Activated gamma-delta T cell treated with Interleukin-2 at 50 U/mL for 16 hours (primary cell): ENCODE data around the gene LAYN.

Experiments
- DNase-seq: peaks from one replicate; pipeline ENCODE4 v3.0.0-alpha.2; 2020

LAYN gene

DNA sequence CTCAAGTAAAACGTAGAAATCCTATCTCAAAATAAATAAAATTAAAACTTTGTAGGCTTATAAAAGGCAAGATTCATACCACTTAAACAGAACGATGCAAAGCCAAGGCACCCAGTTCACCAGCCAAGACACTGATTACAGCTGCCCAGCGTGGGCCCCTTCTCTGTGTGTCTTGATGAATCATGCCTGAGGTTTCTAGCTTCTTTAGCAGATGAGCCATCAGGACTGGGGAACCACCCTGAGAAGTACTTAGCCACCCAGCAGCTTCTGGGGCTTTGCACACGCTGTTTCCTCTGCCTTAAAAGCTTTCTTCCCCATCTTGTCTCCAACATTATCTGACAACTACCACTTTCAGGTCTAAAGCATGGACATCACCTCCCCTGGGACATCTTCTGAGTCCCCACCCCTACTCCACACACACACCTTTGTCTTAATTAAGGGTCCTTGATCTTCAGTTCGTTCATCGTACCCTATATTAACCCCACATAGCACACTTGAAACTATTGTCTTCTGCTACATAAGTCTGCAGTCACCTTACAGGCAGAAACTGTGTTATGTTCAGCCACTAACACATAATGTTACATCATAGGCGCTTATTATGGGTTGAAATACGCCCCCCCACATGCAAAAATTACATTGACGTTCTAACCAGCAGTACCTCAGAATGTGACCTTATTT lies 8.7 kb upstream of the LAYN start:
- DNase-seq: peak; percentile 51

DNA sequence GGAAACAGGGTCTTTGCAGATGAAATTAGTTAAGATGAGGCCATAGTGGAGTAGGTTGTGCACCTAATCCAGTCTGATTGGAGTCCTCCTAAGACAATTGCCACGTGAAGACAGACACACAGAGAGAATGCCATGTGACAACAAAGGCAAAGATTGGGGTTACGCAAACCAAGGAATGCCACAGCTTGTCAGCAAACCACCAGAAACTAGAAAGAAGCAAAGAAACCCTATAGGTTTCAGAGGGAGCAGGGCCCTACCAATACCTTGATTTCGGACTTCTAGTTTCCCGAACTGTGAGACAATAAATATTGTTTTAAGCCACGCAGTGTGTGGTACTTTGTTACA lies 8.2 kb upstream of the LAYN start:
- no peak for DNase-seq

DNA sequence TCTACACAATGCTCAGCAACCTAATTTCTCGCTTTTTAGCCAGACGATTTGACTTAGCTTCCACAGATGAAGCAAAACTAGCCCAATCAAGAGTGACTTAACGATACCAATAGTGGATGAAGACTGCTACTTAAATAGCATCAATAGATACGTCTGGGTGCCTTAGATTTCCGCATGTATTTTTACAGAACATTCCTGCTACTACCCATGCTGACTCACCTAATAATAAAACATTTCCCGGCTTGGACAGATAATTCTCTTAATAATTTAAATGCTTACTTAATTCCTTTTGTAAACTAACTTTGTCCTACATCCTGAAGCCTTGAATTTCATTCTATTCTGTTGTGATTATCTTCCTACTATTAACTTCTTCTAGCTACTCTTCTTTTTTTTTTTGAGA lies 5.2 kb upstream of the LAYN start:
- DNase-seq: no peak

DNA sequence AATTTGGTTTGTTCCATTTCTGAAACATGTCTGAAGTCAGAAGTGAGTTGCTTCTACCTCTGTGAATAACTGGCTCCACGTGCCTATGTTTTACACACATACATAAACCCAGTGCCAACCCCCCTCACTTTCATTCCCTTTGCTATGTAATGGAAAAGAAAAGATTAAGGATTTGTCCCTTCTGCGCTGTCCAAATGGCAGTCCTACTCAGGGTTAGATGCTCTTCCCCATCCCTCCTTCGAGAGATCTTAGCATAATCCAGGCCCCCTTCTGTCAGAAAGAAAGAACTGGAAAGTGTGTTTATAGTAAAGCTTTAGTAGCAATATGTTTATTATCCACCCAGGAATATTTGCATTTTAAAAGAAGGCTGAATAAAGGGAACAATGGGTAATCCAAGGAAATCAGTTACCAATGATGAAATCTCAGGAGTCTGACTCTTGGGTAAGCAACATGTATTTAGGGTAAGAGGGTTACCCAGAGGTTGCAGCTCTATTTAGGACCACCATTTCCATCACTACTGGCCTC lies 3.1 kb upstream of the LAYN start:
- DNase-seq: no peak

DNA sequence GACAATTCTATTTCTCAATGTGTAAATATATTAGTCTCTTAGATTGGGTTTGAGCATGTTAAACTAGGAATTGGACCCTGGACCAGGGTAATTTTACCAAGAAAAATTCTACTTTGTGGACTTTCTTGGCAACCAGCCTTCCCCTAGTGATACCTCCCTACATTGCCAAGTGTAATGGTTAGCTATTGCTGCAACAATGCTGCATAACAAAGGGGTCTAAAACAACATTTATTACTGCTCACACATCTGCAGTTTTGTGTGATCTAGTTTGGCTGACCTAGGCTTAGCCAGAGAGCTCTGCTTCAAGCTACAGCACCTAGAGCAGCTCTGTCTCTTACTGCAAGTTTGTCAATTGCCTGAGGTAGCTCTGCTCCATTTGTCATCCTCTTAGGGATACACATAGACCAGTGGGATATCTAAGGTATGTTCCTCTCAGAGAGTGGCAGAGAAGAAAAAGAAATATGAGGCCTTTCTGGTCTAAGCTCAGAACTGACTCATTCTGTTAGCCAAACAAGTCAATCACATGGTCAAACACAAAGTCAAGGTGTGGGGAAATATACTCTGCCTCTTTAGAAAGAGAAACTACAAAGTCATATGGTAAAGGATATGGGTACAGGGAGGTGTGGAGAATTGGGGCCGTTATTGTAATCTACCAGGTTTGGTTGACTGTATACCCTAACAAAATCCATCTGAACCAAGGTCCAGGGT lies 2.0 kb upstream of the LAYN start:
- DNase-seq: no peak

DNA sequence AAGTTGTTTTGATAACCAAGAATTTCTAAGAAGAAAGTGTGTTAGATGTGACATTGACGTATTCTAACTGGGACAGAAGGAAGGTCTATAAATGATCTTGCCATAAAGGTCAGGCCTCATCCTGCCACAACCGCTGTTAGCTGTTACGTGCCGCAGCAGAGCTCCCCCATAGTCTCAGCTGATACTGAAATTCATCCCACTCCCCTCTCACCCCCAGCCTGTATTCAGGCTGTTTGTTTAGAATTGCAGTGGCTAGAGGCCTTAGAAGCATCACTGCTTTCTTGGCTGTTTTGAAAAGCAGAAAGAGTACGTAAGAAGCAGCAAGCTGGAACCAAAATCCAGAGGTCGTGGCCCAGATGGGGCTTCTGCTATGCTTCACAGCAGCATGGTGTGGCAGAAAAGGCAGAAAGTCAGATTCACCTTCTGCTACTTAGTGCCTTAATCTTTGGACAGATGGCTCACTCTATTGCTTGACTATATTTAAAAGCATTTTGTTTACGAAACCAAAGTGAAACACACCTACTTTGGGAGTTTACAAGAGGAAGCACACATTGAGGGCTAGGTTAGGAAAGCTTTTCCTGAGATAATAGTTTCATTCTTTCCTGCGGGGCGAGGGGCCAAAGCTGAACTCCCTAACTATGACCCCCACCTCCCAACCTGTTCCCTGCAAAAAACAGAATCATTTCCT lies 950 bp upstream of the LAYN start:
- DNase-seq: peak; percentile 25

DNA sequence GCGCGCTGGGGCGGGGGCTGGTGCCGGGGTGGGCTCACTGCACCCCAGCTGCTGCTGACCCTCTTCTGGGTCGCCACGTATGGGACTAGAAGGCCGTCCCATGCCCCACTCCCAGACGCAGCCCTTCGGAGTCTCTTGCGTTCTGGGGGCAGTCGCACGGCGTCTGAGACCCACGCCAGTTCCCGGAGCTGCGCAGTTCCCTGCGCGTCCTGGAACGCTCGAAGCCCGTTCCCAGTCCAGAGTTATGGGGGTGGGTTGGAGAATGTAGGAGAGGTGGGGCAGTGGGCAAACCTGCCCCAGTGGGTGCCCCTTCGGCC lies 375 bp downstream of the LAYN start:
- no peak for DNase-seq

DNA sequence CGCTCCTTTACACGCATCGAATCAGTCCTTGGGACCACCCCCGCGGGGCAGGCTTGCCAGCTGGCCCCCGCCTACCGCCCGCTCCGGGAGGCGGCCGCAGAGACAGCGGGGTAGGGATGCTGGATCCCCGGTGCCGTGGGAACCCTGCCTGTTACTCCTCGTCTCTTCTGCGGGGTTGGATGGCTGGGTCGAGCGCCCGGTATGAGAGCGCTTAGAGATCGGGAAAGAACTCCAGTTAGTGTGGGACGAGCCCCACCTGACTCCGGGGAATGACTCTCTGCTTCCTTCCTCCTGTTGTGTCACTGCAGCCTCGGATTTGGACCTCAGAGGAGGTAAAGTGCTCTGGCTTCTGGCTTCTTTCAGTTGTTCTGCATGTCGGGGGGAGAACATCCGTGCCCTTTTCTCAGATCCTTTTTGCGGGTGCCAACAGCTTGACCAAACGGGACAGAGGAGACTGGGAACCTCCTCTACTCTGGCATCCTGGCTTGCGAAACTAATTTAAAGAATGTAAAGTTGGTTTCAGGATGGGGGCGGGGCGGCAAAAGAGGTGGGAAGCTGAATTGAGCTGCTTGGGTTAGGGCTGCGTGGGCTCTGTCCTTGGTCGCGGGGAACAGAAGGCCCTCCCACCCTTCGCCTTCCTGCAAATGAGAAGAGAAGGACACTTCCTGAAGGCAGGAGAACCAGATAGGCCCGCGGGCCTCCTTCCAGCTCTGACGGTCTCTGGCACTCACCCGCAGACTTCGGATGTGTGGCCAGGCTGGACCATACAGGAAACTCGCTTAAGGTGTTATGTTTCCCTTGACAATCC lies 938 bp downstream of the LAYN start:
- no peak for DNase-seq

DNA sequence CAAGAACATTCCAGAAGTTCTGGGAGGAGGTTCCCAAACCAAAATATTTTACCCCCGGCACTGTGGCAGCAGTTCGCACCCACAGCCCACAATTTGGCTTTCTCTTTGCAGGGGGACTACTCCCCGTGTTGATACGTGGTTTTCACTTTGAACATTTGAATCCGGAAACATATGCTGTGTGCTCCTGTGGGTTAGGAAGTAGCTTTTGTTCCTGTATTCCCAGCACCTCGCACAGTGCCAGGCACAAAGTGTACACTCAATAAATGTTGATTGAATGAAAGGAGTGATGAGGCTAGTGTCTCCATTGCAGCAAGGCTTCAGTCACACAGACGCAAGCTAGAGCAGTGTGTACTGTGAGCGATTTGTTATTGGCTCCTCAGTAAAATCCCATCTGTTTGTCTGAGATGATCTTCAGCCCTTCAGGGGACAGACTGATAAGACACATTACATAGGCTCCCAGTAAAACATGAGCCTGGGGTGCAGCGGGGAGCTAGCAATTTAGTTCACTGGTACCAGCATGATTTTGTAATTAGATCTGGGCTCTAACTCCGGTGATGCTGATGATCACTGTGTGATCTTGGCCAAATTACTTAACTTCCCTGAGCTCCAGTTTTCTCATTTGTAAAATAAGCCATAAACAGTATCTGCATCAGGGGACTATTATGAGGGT lies 2.2 kb downstream of the LAYN start:
- no peak for DNase-seq

DNA sequence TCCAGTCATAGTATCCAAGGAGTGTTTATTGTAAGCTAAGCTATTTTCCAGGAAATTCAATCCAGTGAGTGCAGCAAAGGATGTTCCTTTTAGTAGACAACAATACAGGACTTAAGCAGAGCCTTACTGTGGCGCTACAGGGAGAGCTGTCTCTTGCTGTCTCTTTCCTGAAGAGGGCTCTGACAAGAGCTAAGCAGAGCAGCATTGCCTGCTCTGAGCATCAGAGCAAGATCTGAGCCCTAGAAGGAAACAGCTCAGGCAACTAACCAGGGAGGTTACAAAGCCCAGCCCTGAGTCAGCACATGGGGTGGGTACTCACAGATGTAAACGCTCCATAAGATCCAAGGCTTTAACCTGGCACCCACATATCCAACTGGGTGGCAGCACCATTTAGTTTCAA lies 8.0 kb downstream of the LAYN start:
- DNase-seq: no peak

DNA sequence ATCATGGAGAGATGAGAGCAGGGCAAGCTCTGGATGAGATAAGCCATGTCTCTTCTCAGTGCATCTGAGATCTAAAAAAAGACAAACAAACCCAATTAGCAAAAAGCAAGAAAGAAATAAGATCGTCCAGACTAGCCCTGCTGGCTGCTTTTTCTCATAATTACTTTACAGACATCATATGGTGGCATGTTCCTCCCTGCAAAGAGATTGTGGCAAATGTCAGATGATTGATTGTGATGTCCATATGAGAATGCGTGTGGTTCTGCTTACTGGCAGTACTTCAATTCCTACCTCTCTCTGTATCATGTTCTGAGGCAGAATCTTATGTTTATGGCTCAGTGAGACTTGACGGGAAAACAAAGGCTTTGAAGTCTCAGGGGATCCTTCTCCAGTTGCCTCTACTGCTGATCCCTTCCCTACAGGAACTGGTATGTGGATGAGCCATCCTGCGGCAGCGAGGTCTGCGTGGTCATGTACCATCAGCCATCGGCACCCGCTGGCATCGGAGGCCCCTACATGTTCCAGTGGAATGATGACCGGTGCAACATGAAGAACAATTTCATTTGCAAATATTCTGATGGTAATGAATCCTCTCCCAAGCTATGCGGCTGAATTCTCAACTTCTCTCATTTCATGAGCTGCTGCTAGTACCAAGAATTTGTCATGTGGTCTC lies 8.8 kb downstream of the LAYN start:
- no peak for DNase-seq

DNA sequence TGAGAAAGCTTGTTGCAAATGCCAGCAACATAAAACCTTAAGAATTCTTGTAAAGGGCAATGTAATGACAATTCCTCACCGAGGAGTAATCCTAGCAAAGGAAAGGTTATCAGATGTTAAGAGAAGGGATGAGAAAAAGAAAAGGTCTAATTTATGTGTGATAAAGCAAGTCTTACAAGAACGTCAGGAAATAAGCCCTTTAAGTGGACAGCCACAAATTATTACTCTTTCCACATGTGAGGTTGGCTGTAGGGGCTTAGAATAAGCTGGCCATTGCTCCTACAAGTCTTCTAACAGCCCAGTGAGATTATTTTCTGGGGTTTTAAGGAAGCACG lies 9.3 kb downstream of the LAYN start:
- no peak for DNase-seq

DNA sequence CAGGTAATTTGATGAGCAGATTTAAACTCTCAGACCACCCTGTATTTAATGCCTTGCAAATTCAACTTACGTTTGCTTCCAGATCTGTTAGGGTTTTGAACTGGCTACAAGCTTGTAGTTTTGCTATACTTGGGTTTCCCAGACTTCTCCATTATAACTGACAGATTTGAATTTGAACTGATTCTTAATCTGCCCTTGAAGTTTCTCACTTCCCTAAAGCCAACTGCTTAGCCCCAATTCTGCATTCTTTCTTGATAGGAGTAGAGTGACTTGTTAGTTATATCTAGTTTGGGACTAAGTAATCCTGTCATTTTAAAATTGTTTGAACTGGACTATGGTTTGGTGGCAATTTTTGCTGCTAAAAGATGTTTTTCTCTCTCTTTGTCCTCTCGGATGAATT lies 9.7 kb downstream of the LAYN start:
- DNase-seq: no peak

DNA sequence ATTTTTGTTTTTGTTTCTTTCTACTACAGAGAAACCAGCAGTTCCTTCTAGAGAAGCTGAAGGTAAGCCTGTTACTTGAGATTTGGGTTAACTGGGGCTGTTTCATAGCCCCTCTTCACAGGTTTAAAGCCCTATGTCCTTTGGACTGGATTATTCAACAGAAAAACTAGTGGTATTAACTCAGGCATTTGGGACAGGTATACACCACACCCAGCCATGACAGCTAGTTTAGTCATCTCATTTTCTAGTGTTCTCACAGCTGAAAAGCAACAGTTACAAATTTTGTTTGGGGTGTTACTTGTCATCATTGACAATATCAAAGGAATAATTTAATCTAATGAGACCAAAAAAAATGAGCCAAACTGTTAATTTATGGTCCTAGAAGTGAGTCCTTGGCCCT lies 14.0 kb downstream of the LAYN start:
- DNase-seq: no peak

DNA sequence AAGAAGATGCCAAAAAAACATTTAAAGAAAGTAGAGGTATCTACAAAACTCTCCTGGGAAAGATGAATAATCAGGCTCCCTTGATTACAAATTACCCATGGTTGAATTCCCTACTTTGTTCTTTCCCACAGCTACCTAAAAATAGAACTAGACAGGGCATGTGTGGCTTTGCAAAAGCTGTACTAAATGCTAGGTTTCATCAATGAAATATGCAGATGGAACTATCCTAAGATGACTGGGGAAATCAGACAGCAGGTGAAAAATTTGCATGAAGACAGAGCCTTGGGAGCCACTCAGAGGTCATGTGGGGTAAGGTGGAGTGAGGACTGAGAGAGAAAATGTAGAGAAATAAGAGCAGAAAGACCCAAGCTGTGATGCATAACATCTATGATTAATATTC lies 14.7 kb downstream of the LAYN start:
- no peak for DNase-seq

DNA sequence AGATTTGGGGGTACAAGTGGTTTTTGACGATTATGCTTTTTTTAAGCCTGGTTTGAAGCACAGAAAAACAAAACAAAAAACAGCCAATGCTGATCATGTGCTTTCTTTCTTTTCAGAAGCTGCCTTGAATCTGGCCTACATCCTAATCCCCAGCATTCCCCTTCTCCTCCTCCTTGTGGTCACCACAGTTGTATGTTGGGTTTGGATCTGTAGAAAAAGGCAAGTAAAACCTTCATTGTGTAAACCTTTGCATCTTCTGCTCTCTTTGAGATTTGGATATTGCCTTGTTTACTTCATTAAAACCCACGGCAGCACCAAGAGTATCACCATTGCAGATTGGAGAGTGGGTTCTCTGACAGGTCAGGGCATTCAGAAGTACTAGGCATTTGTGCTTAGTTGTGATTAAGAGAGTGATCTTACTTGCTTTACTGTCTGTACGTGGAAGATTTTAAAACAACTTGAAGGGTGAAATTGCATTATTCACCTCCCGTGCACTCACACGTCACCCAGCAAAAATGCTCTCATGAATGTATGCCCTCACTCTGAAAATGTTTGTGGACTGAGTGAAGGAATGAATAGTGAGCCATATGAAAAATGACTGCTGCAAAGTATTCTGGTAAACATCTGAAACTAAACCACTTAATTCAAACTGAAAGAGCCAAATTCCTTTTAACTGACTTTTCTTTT lies 17.0 kb downstream of the LAYN start:
- DNase-seq: no peak

DNA sequence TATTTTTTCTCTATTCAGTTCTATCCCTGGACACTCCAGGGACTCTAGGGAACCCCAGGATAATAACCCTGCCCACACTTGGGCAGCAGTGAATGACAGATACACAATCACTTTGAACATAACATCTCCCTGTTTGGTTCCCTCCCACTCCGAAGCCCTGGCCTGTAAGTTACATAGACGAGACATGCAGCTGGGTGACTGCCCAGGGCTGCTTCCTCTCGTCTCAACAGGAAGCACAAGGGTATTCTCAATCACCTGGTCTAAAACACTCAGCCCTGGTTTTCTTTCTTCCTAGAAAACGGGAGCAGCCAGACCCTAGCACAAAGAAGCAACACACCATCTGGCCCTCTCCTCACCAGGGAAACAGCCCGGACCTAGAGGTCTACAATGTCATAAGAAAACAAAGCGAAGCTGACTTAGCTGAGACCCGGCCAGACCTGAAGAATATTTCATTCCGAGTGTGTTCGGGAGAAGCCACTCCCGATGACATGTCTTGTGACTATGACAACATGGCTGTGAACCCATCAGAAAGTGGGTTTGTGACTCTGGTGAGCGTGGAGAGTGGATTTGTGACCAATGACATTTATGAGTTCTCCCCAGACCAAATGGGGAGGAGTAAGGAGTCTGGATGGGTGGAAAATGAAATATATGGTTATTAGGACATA lies 19.4 kb downstream of the LAYN start:
- no peak for DNase-seq

DNA sequence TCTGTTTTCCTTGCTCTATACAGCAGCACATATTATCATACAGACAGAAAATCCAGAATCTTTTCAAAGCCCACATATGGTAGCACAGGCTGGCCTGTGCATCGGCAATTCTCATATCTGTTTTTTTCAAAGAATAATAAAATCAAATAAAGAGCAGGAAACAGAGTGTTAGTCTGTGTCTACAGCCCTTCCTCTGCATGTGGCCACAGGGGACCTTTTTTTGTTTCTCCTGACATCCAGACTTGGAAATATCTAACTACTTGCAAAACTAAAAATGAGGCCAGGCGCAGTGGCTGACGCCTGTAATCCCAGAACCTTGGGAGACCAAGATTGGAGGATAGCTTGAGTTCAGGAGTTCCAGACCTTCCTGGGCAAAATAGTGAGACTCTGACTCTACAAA lies 20.3 kb downstream of the LAYN start:
- no peak for DNase-seq

DNA sequence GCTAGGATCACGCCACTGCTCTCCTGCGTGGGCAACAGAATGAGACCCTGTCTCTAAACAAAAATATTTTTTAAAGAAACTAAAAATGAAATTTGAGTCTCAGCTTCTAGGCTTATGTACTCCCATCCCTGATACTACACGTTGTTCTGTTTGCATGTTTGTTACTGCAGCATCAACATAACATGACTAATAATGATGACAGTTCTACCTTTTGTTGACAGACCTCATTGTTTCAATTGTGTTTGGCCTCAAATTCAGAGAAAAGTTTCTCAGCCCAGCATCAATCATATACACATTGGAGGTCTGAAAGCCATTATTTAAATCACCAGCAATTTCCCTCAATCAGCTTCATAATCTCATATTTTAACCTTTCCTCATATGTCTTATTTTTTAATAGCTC lies 20.8 kb downstream of the LAYN start:
- no peak for DNase-seq

DNA sequence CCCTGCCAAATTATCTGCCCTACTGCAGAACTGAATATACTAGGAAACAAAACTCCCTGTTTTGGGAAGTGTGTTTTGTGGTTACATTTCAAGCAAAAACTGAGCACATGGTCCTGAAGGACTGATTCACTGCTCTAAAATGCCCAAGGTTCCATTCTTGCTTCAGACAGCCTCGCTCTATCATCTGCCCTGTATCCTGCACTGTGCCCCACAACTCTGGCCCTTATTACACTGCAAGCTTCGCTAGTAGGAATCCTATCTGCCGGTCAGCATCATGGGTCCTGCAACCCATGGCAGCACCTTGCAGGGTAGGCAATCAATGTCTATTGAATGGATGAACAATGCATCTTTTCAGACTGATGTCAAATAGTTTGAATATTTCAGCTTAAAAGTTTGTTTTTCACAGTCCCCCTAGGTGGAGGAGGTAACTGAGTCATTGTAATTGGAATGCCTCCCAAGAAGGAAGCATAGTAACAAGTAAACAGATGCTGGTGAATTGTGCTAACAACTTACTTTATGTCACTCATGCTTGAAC lies 21.3 kb downstream of the LAYN start:
- DNase-seq: no peak
